ENCODE measurements around the gene C2CD3.

Gene C2CD3

GRCh38 chr11:74030723-74031676, 139.8 kb downstream of the C2CD3 start:
- no peak overlapping the region for H3K4me3 ChIP-seq (replicated peaks; ENCODE audit: low read depth, low read length)
- DNase-seq (ENCODE audit: low read depth), result no peak
- no peak for TF ChIP-seq CTCF (IDR thresholded peaks at IDR 0.05; ENCODE audit: low read length, missing control alignments)

- no peak for TF ChIP-seq CTCF (IDR thresholded peaks at IDR 0.05; ENCODE audit: low read length, missing control alignments)
- no peak overlapping the region for H3K4me3 ChIP-seq (replicated peaks; ENCODE audit: low read depth, low read length)
- peak; percentile 19 for DNase-seq (ENCODE audit: low read depth)
Observed at GRCh38 chr11:74025467-74026166, 145.2 kb downstream of the C2CD3 start.

- no peak overlapping the region for H3K4me3 ChIP-seq (replicated peaks; ENCODE audit: low read depth, low read length)
- DNase-seq (ENCODE audit: low read depth), result peak; percentile 90
- TF ChIP-seq CTCF (IDR thresholded peaks at IDR 0.05; ENCODE audit: low read length, missing control alignments), result no peak
Observed at GRCh38 chr11:74024261-74025029, 146.4 kb downstream of the C2CD3 start.

- no peak for DNase-seq (ENCODE audit: low read depth)
- TF ChIP-seq CTCF (IDR thresholded peaks at IDR 0.05; ENCODE audit: low read length, missing control alignments), result no peak
- no peak overlapping the region for H3K4me3 ChIP-seq (replicated peaks; ENCODE audit: low read depth, low read length)
Observed at GRCh38 chr11:74023276-74023675, 147.5 kb downstream of the C2CD3 start.

- DNase-seq (ENCODE audit: low read depth), result no peak
Observed at GRCh38 chr11:74022546-74022945, 148.3 kb downstream of the C2CD3 start.

More at GRCh38 chr11:74022546-74022945, 148.3 kb downstream of the C2CD3 start:
- no peak overlapping the region for H3K4me3 ChIP-seq (replicated peaks; ENCODE audit: low read depth, low read length)
- no peak for TF ChIP-seq CTCF (IDR thresholded peaks at IDR 0.05; ENCODE audit: low read length, missing control alignments)
